HG03439 (cell line): ENCODE data around the gene USPL1.
"Not testable (repeated sequence)": the region's sequence is repeated elsewhere in the genome, so short reads cannot be mapped to it uniquely, and the experiment has no call there.

Experiments
- ATAC-seq: cut with Tn5 transposase; IDR thresholded peaks from one replicate; pipeline ENCODE4 v1.9.1; 2021; ENCODE audit warnings: mild to moderate bottlenecking, moderate library complexity; ENCODE audit not compliant: unreplicated experiment

USPL1 gene

GRCh38 chr13:30617315-30618185, at the start of gene USPL1:
Gene USPL1 (plus strand): TSS chr13:30617920. CDS start chr13:30621141, 3,221 bp downstream.
- ATAC-seq: peak; percentile 85

- ATAC-seq: no peak
These were observed 47.7 kb upstream of the USPL1 start for GRCh38 chr13:30569901-30570576.

- ATAC-seq: no peak
These were observed 47.0 kb upstream of the USPL1 start for GRCh38 chr13:30570691-30571090.

GRCh38 chr13:30572859-30573275, 44.9 kb upstream of the USPL1 start:
- ATAC-seq: peak; percentile 49

- no peak for ATAC-seq
These were observed 41.2 kb upstream of the USPL1 start for GRCh38 chr13:30576528-30576927.

GRCh38 chr13:30577401-30577852, 40.3 kb upstream of the USPL1 start:
- ATAC-seq: peak; percentile 84

- ATAC-seq: no peak
These were observed 36.7 kb upstream of the USPL1 start for GRCh38 chr13:30580852-30581502.

- no peak for ATAC-seq
These were observed 36.1 kb upstream of the USPL1 start for GRCh38 chr13:30581582-30581981.

- ATAC-seq: no peak
These were observed 33.5 kb upstream of the USPL1 start for GRCh38 chr13:30584051-30584731.

- ATAC-seq: no peak
These were observed 31.9 kb upstream of the USPL1 start for GRCh38 chr13:30585748-30586262.

- ATAC-seq: no peak
These were observed 30.5 kb upstream of the USPL1 start for GRCh38 chr13:30587231-30587630.

- ATAC-seq: no peak
These were observed 30.0 kb upstream of the USPL1 start for GRCh38 chr13:30587739-30588138.

GRCh38 chr13:30593001-30593400, 24.7 kb upstream of the USPL1 start:
- no peak for ATAC-seq

- ATAC-seq: no peak
These were observed 17.2 kb upstream of the USPL1 start for GRCh38 chr13:30600496-30600895.

- no peak for ATAC-seq
These were observed 15.9 kb upstream of the USPL1 start for GRCh38 chr13:30601836-30602235.

- ATAC-seq: no peak
These were observed 12.7 kb upstream of the USPL1 start for GRCh38 chr13:30605052-30605451.

GRCh38 chr13:30607186-30607585, 10.5 kb upstream of the USPL1 start:
- ATAC-seq: not testable (repeated sequence)

- peak; percentile 94 for ATAC-seq
These were observed 9.8 kb upstream of the USPL1 start for GRCh38 chr13:30607908-30608307.

- ATAC-seq: no peak
These were observed 9.4 kb upstream of the USPL1 start for GRCh38 chr13:30608364-30608763.

GRCh38 chr13:30610311-30610710, 7.4 kb upstream of the USPL1 start:
- no peak for ATAC-seq

- no peak for ATAC-seq
These were observed 2.2 kb upstream of the USPL1 start for GRCh38 chr13:30615481-30615865.
